ENCODE measurements around the gene MYMX.

DNA sequence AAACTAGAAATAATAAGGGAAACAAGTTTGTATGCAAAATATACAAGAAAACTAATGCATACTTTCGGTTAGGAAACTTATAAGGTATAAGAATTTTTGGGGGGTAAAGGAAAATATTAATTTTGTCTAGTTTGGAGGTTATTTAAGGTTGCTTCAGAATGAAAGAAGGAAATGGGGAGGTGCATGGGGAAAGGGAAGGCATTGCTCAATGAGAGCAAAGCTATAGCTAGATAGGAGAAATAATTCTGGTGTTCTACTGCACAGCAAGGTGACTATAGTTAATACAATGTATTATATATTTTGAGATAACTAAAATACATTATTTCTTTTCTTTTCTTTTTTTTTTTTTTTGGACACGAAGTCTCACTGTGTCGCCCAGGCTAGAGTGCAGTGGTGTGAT, 5.4 kb upstream of the MYMX start:
- TF ChIP-seq, protein P1, sequence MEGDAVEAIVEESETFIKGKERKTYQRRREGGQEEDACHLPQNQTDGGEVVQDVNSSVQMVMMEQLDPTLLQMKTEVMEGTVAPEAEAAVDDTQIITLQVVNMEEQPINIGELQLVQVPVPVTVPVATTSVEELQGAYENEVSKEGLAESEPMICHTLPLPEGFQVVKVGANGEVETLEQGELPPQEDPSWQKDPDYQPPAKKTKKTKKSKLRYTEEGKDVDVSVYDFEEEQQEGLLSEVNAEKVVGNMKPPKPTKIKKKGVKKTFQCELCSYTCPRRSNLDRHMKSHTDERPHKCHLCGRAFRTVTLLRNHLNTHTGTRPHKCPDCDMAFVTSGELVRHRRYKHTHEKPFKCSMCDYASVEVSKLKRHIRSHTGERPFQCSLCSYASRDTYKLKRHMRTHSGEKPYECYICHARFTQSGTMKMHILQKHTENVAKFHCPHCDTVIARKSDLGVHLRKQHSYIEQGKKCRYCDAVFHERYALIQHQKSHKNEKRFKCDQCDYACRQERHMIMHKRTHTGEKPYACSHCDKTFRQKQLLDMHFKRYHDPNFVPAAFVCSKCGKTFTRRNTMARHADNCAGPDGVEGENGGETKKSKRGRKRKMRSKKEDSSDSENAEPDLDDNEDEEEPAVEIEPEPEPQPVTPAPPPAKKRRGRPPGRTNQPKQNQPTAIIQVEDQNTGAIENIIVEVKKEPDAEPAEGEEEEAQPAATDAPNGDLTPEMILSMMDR (IDR thresholded peaks at IDR 0.05), result no peak
- no peak for TF ChIP-seq EP300 (IDR thresholded peaks at IDR 0.05)
- no peak for TF ChIP-seq POLR2A (IDR thresholded peaks at IDR 0.05)

All from tibial nerve (tissue), 4 donors.